Hematopoietic multipotent progenitor cell treated with erythropoietin and hydrocortisone succinate and interleukin-3 and kit ligand, for 8 days (in vitro differentiated cells): ENCODE data around the gene TYK2.
A peak's percentile ranks its signal among the peaks of the same experiment; 100 is the strongest.

Experiments used
- DNase-seq: peaks from one replicate; pipeline ENCODE4 v3.0.0-alpha.2; 2015

The TYK2 gene

GRCh38 chr19:10332965-10333757, 47.2 kb downstream of the TYK2 start, which contains the start of gene RAVER1:
Gene RAVER1, minus strand, starts transcription at chr19:10333529. Its CDS starts 22 bp downstream, at chr19:10333507.
- peak; percentile 97 for DNase-seq

DNA sequence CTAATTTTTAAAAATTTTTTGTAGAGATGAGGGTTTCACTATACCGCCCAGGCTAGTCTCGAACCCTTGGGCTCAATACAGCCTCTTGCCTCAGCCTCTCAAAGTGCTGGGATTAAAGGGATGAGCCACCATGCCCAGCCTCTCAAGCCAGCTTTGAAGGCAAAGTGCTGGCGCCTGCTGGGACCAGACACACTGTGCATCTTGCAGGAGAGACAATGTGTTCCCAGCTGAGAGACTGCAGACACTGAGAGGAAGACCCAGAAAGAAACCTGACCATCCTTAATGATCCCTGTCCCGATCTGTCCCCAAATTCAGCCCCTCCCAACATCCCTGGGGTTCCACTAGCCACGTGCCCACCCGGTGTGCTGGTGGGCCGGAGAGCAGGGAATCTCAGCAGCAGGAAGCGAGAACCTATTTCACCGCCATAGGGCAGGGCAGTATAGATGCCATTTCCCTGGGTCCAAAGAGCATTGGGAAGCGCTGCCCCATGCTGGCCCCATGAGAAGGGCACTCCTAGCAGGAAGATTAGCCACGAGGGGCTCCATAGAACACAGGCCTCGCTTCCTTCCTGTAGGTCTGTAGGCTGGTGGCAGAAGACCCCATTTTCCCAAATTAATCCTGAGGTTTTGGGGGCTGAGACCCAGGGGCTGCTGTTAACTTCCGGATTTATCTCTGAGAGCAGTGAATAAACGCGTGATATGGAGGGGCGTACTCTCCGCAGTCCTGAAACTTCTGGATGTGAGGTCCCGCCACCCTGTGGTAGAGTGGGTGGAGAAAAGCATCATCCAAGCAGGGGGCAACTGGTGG, 48.0 kb downstream of the TYK2 start:
- no peak for DNase-seq

- DNase-seq = no peak
These were observed 50.8 kb downstream of the TYK2 start for GRCh38 chr19:10329555-10329954.

GRCh38 chr19:10328558-10329429, 51.6 kb downstream of the TYK2 start:
- DNase-seq = no peak

- no peak for DNase-seq
These were observed 52.6 kb downstream of the TYK2 start for GRCh38 chr19:10327793-10328192.

- DNase-seq = no peak
These were observed 54.6 kb downstream of the TYK2 start for GRCh38 chr19:10325732-10326131.

DNA sequence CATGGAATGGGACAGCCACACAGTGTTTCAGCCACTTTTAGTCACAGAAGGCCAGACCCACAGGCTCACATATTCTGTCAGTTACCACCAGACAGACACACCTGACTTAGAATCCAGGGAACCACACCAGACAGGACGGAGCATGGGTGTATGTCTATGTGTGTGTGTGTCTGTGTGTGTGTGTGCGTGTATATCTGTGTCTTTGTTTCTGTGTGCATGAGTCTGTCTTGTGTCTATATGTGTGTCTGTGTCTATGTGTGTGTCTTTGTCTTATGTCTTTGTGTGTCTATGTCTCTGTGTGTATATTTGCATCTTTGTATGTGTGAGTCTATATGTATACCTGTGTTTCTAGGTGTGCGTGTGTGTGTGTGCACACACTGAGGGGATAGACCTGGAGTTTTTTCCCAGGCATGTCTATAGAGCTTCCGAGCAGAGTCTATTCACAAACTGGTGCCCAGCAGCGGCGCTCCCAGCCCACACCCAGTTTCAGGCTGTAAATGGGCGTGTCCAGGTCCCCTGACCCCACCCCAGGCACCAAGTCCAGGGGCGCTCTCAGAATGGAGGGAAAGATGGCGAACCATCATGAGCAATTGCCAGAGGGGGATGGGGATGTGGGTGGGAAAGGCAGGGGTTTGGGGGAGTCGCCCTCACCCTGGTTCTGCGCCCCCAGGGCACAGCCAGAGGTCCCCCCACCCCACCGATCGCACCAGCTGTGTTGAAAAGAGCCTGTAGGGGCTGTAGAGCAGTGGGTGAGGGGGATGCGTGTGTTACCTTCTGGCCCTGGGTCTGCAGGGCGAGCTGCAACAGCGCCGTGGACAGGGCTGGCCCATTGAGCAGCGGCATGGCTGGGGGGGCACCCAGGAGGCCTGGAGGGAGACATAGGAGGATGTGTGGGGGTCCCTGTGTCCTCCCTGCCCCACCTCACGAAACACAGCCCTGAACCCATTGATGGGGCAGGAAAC, 58.2 kb downstream of the TYK2 start:
- DNase-seq = no peak

DNA sequence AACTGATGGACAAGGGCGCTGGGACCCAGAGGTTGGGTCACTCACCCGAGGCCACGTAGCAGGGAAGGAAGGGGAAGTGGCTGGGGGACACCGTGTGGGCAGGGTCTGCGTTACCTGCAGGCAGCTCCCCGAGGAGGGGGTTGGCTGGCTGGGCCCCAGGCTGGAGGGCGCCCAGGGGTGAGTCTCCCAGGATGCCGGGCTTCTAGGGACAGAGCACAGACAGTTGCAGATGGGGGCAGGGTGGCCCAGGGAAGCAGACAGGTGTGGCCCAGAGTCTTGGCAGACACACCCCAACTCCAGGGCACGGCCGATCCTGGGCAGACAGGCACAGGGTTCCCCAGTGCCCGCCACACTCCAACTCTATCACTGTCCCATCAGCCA, 59.0 kb downstream of the TYK2 start:
- no peak for DNase-seq

DNA sequence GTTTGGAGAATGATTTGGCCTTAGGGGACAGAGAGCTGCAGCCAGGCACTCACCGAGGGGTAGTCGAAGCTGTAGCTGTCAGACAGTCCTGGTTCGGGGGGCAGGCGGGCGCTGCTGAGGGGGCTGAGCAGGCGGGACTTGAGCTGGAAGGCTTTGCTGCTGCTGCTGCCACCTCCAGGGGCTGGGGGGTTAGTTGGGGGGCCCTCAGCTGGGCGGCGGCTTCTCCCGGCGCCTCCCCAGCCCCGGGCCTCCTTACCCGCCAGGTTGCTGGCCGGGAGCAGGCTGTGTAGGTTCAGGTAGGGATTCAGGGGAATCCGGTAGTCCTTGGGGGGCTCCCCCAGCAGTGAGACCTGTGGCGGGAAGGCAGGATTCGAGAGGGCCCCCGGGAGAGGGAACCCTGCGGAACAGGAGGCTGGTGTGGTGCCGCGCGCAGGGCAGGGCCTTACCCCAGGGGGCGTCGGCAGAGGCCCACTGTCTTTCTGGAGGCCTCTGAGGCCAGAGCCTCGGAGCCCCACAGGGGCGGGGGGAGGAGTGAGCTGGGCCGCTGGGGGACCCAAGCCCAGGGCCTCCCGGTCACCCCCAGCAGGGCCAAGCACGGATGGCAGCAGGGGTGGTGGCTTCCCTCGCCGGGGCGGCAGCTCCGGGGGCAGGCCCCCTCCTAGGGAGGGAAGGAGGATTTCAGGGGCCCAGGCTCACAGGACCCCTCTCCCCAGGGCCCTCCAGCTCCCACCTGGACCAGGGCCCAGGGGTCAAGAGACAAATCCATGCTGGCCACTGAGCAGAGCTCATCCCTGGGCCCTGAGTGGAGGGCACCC, 59.6 kb downstream of the TYK2 start:
- no peak for DNase-seq

- DNase-seq = no peak
These were observed 61.3 kb downstream of the TYK2 start for GRCh38 chr19:10318807-10319682.

DNA sequence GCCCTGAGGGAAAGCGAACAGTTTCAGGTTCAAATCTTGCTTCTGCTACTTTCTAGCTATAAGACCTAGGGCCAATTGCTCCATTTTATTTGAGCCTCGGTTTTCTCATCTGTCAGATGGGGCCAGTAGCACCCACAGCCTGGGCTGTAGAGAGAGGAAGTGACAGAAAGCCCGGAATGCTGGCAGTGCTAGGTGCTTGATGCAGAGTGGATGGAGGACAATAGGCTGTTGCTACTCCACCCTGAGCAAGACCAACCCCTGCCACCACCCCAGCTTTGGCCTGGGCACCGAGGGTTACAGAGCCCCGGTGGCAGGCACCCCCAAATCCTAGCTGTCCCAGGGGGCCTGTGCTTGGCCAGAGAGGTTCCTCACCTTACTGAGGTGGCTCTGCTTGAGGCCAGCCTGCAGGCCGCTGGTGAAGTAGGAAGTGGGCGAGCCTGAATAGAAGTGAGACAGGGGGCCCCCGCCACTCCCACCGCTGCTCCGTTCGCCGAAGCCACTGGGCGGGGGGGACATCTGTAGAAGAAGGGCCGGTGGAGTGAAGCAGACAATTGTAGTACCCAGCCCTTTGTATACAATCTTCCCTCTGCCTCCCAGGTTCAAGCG, 62.4 kb downstream of the TYK2 start:
- no peak for DNase-seq

DNA sequence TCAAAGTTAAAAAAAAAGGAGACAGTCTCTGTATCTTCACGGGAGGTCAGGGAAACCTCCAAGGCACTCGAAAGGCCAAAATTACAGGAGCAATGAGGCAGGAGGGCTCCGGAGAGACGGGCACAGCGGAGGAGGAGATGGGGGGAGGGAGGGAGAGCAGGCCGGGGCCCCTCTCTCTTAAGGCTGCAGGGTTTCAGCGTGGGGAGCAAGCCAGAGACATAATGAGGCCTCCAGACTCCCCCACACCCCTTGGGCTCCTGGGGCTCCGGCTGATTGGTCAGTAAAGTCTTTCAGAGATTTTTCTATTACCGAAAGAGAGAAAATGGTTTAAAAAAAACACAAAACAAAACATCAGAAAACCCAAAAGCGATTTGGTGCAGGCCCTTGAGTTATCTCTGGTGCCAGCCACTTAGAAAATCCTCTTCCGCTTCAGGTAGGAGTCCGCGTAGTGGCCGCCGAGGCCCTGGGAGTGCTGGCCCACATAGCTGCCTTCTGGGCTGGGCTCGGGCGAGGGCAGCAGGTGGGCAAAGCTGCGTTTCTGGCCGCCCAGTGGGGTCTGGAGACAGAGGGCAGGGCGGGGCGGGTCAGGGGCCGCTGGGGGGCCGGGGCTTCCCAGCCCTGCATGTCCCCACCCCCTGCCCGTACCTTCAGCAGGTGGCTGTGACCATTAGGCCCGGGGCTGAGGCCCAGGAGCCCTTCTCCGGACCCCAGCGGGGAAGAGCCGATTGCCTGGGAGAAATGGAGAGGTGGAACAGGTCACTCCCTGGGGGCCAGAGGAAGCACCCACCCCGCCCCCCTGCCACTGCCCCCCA, 63.1 kb downstream of the TYK2 start:
- no peak for DNase-seq

DNA sequence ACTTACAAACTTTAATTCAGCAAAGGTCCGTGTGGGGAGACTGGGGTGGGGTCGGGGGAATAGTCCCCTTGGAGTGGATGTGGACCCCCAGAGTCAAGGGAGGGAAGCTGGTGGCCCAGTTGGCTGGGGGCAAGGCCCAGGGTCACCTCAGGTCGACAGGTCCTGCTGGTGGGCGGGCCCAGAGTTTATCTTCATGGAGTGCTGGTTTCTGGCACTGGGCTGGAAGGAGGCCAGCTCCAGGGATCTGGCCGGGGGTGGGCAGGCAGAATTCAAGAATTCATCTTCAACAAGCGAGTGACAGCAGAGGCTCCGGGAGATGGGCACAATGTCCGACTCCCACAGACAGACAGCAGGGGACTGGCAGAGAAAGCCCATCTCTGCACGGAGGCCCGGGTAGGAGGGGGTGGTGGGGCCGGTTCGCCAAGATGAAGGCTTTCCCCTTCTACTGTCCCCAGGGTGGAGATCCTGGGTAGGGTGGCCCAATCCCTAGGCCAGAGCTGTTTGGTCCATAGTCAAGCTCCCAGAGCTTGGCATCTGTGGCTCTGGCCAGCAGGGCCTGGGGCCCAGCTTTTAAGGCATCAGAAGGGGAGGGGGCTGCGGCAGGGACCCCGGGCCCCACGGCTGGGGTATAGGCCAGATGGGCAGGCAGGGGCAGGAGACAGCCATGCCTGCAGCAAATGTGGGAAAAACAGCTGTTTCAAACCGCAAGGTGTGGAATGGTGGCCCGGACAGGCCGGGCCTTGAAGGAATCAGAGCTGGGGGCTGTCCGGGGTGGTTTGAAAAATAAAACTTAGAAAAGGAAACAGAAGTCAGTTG, 63.9 kb downstream of the TYK2 start:
- DNase-seq = peak; percentile 81

- peak; percentile 89 for DNase-seq
These were observed 64.8 kb downstream of the TYK2 start, which contains the start of gene FDX2 for GRCh38 chr19:10315335-10316214. Gene FDX2, minus strand, starts transcription at chr19:10316015. Its CDS starts 19 bp downstream, at chr19:10315996.

DNA sequence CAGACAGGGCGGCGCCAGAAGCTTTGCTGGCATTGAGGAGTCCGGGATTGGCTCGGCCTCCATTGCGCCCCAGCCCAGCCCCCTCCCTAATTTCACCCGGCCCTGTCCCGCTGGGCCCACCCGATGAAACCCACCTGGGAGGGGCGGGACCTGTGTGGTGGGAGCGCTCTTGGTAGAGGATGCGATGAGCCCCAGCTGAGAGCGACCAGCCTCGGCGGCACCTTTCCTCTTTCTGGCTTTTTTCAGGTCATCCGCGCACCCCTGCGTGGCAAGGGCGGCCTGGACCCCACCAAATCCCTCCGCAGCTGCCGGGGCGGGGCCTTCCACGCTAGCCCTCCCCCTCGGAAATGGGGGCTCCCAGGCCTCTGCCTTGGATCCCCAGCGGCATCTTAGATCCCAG, 70.9 kb downstream of the TYK2 start, which contains the start of gene ZGLP1:
ZGLP1 (minus strand) TSS at position 393 of the 400 bp plus-strand sequence.
- DNase-seq = no peak

DNA sequence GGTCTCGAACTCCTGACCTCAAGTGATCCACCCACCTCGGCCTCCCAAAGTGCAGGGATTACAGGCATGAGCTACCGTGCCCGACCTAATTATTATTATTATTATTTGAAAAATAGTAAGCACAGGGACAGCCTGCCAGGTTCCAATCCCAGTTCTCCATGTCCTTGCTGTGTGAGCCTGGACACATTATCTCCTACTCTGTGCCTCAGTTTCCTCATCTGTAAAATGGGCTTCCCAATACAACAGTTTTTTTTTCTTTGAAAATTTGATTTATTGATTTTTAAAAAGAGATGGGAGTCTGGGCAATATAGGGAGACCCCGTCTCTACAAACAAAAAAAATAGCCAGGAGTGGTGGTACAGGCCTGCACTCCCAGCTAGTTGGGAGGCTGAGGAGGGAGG, 74.0 kb downstream of the TYK2 start:
- DNase-seq = no peak
